Keratinocyte (primary cell): ENCODE results near the gene ABCC10.

ENCODE experiments used
- CTCF ChIP-seq, 3 experiments: IDR thresholded peaks in 1 of 3; conservative IDR thresholded peaks in 1 of 3; optimal IDR thresholded peaks in 1 of 3; 2 replicates in 2 of 3; 3 replicates in 1 of 3; pipeline versions ENCODE3 to v1.5.1; 2011; ENCODE audit warnings: low read length in 3 of 3, mild to moderate bottlenecking in 3 of 3, moderate library complexity in 2 of 3, control low read depth in 1 of 3, inconsistent platforms in 1 of 3; ENCODE audit not compliant: insufficient read depth in 2 of 3; ENCODE audit errors: extremely low read depth in 1 of 3
- EZH2 ChIP-seq: IDR thresholded peaks from one replicate; pipeline ENCODE4 v1.6.1; 2012; ENCODE audit warnings: inconsistent platforms, mild to moderate bottlenecking, low read length, moderate library complexity

- TF ChIP-seq CTCF (optimal IDR thresholded peaks at IDR 0.05 in 1 of 3, IDR thresholded peaks at IDR 0.05 in 1 of 3, conservative IDR thresholded peaks at IDR 0.05 in 1 of 3; ENCODE audit: extremely low read depth in 1 of 3, insufficient read depth in 2 of 3, low read length in 3 of 3) (no peak), EZH2 (no peak)
Observed at GRCh38 chr6:43412541-43412940, 14.8 kb upstream of the ABCC10 start.
